ENCODE results near the gene DNAJA3.

DNA sequence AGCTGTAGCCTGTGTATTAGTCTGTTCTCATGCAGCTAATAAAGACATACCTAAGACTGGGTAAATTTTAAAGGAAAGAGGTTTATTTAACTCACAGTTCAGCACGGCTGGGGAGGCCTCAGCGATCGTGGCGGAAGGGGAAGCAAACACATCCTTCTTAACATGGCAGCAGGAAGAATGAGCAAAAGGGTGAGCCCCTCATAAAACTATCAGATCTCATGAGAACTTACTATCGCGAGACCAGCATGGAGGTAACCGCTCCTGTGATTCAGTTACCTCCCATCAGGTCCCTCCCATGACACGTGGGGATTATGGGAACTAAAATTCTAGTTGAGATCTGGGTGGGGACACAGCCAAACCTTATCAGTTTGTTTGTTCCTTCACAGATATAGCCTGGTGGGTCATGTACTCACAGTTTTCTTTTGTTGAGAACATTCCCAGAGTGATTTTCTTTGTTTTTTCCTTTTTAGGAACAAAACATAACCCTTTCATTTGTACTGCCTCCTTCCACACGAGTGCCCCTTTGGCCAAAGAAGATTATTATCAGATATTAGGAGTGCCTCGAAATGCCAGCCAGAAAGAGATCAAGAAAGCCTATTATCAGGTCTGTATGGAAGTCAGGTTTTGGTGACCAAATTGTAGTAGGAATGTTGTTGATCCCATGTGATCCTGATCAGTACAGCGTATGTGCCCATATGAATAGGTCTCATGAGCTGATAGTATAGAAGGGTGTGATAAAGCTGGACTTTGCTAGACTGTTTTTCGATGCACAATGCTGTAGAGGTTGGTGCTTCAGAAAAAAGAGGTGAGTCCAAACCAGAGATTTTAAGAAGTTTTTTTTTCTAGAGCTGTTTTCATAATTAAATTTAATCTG is 8.5 kb downstream of the DNAJA3 start:
- TF ChIP-seq, protein P1, sequence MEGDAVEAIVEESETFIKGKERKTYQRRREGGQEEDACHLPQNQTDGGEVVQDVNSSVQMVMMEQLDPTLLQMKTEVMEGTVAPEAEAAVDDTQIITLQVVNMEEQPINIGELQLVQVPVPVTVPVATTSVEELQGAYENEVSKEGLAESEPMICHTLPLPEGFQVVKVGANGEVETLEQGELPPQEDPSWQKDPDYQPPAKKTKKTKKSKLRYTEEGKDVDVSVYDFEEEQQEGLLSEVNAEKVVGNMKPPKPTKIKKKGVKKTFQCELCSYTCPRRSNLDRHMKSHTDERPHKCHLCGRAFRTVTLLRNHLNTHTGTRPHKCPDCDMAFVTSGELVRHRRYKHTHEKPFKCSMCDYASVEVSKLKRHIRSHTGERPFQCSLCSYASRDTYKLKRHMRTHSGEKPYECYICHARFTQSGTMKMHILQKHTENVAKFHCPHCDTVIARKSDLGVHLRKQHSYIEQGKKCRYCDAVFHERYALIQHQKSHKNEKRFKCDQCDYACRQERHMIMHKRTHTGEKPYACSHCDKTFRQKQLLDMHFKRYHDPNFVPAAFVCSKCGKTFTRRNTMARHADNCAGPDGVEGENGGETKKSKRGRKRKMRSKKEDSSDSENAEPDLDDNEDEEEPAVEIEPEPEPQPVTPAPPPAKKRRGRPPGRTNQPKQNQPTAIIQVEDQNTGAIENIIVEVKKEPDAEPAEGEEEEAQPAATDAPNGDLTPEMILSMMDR (IDR thresholded peaks at IDR 0.05), result no peak
- TF ChIP-seq ZFX (IDR thresholded peaks at IDR 0.05; ENCODE audit: borderline replicate concordance), result no peak
